ENCODE data around the gene ITPK1.

DNA sequence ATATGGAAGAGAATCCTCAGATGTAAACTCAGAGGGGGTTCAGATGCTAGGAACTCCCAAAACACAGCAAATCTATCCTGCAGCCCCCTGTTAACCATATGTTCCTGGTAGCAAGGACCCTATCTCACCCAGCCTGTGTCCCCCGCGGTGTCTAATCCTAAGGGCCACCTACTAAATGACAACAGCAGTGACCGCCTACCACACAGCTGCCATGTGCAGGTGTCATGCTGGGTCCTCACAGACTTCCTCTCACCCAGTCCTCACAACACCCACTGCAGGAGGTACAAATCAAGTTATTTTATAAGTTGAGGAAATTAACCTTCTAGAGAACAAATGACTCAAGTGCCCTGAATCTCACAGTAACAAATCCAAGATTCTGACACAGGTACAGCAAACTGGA lies 73.9 kb downstream of the ITPK1 start:
- TF ChIP-seq POLR2AphosphoS5 (IDR thresholded peaks at IDR 0.05) (no peak), EP300 (IDR thresholded peaks at IDR 0.05; ENCODE audit: low read depth) (no peak)

Measured in transverse colon (tissue), 3 donors.